ENCODE results near the gene GCN1.

- TF ChIP-seq CTCF (optimal IDR thresholded peaks at IDR 0.05 in 1 of 3, IDR thresholded peaks at IDR 0.05 in 1 of 3, conservative IDR thresholded peaks at IDR 0.05 in 1 of 3; ENCODE audit: extremely low read depth in 1 of 3, insufficient read depth in 2 of 3, low read length in 3 of 3) (no peak), EZH2 (IDR thresholded peaks at IDR 0.05; ENCODE audit: low read length) (no peak)
These were observed 46.5 kb downstream of the GCN1 start for GRCh38 chr12:120148011-120148410.
